ENCODE data around the gene APOBEC2.

Gene APOBEC2

GRCh38 chr6:41097467-41098090 is 44.6 kb downstream of the APOBEC2 start:
- TF ChIP-seq POLR2AphosphoS5 (IDR thresholded peaks at IDR 0.05; ENCODE audit: low read depth, low read length) = no peak
- no peak for TF ChIP-seq SPI1 (IDR thresholded peaks at IDR 0.05; ENCODE audit: low read depth, low read length)
- no peak for TF ChIP-seq TAF1 (IDR thresholded peaks at IDR 0.05; ENCODE audit: low read depth, low read length)
- TF ChIP-seq POU2F2 (IDR thresholded peaks at IDR 0.05; ENCODE audit: low read depth, low read length) = no peak
- no peak for TF ChIP-seq PAX5 (IDR thresholded peaks at IDR 0.05; ENCODE audit: insufficient read depth, low read length, severe bottlenecking)
- no peak for TF ChIP-seq POLR2A (IDR thresholded peaks at IDR 0.05; ENCODE audit: low read depth, low read length)
- FAIRE-seq = no peak

GRCh38 chr6:41098366-41098765 is 45.4 kb downstream of the APOBEC2 start:
- no peak for TF ChIP-seq POLR2A (IDR thresholded peaks at IDR 0.05; ENCODE audit: low read depth, low read length)
- no peak for TF ChIP-seq TAF1 (IDR thresholded peaks at IDR 0.05; ENCODE audit: low read depth, low read length)
- no peak for TF ChIP-seq SPI1 (IDR thresholded peaks at IDR 0.05; ENCODE audit: low read depth, low read length)
- TF ChIP-seq POU2F2 (IDR thresholded peaks at IDR 0.05; ENCODE audit: low read depth, low read length) = no peak
- no peak for TF ChIP-seq PAX5 (IDR thresholded peaks at IDR 0.05; ENCODE audit: insufficient read depth, low read length, severe bottlenecking)
- TF ChIP-seq POLR2AphosphoS5 (IDR thresholded peaks at IDR 0.05; ENCODE audit: low read depth, low read length) = no peak
- no peak for FAIRE-seq
- no peak for DNase-seq (ENCODE audit: insufficient read length, low spot score)

More at GRCh38 chr6:41097467-41098090, 44.6 kb downstream of the APOBEC2 start:
- no peak for DNase-seq (ENCODE audit: insufficient read length, low spot score)

- TF ChIP-seq PAX5 (IDR thresholded peaks at IDR 0.05; ENCODE audit: insufficient read depth, low read length, severe bottlenecking) (no peak), SPI1 (IDR thresholded peaks at IDR 0.05; ENCODE audit: low read depth, low read length) (no peak), POLR2A (IDR thresholded peaks at IDR 0.05; ENCODE audit: low read depth, low read length) (no peak), POU2F2 (IDR thresholded peaks at IDR 0.05; ENCODE audit: low read depth, low read length) (no peak), TAF1 (IDR thresholded peaks at IDR 0.05; ENCODE audit: low read depth, low read length) (no peak), POLR2AphosphoS5 (IDR thresholded peaks at IDR 0.05; ENCODE audit: low read depth, low read length) (no peak)
- DNase-seq (ENCODE audit: insufficient read length, low spot score) (no peak), FAIRE-seq (no peak)
Measured at GRCh38 chr6:41100871-41101287, 47.9 kb downstream of the APOBEC2 start.

GRCh38 chr6:41103847-41104246 is 50.8 kb downstream of the APOBEC2 start:
- FAIRE-seq (no peak), DNase-seq (ENCODE audit: insufficient read length, low spot score) (no peak)
- TF ChIP-seq POLR2AphosphoS5 (IDR thresholded peaks at IDR 0.05; ENCODE audit: low read depth, low read length) (no peak), SPI1 (IDR thresholded peaks at IDR 0.05; ENCODE audit: low read depth, low read length) (no peak)

- FAIRE-seq = no peak
Measured at GRCh38 chr6:41111017-41111416, 58.0 kb downstream of the APOBEC2 start.

More at GRCh38 chr6:41111017-41111416, 58.0 kb downstream of the APOBEC2 start:
- TF ChIP-seq POLR2AphosphoS5 (IDR thresholded peaks at IDR 0.05; ENCODE audit: low read depth, low read length) (no peak), SPI1 (IDR thresholded peaks at IDR 0.05; ENCODE audit: low read depth, low read length) (no peak), POU2F2 (IDR thresholded peaks at IDR 0.05; ENCODE audit: low read depth, low read length) (no peak), POLR2A (IDR thresholded peaks at IDR 0.05; ENCODE audit: low read depth, low read length) (no peak), PAX5 (IDR thresholded peaks at IDR 0.05; ENCODE audit: insufficient read depth, low read length, severe bottlenecking) (no peak), TAF1 (IDR thresholded peaks at IDR 0.05; ENCODE audit: low read depth, low read length) (no peak)
- no peak for DNase-seq (ENCODE audit: insufficient read length, low spot score)

Data from GM12891 (cell line).